KMS-11 (cell line): ENCODE results near the gene SAP30L.

Experiments used
- H2AFZ ChIP-seq: fragments of 200-600 bp; sonication (generic); 2 replicates; pipeline ENCODE4 v1.6.1; 2016; ENCODE audit warnings: antibody characterized with exemption, mixed run types, low read depth
- H3K27ac ChIP-seq: fragments of 200-600 bp; sonication (generic); 2 replicates; pipeline ENCODE4 v1.6.1; 2016; ENCODE audit warnings: mild to moderate bottlenecking, mixed run types
- H3K27me3 ChIP-seq: fragments of 200-600 bp; sonication (generic); 2 replicates; pipeline ENCODE4 v1.6.1; 2017; ENCODE audit warnings: mild to moderate bottlenecking, low read depth, mixed run types, moderate library complexity; ENCODE audit not compliant: insufficient read depth
- H3K36me3 ChIP-seq: fragments of 200-600 bp; sonication (generic); 2 replicates; pipeline ENCODE4 v1.6.1; 2017; ENCODE audit warnings: mild to moderate bottlenecking, mixed run types; ENCODE audit not compliant: insufficient read depth
- H3K4me1 ChIP-seq: fragments of 200-600 bp; sonication (generic); 2 replicates; pipeline ENCODE4 v1.6.1; 2016; ENCODE audit warnings: mild to moderate bottlenecking, low read depth, mixed run types; ENCODE audit not compliant: poor library complexity, severe bottlenecking
- H3K4me2 ChIP-seq: fragments of 200-600 bp; sonication (generic); 2 replicates; pipeline ENCODE4 v1.7.0; 2016; ENCODE audit warnings: mild to moderate bottlenecking, mixed run types
- H3K4me3 ChIP-seq: fragments of 200-600 bp; sonication (generic); IDR thresholded peaks from 2 replicates; pipeline ENCODE4 v1.6.1; 2017; ENCODE audit warnings: low read depth, low read length, mixed read lengths; ENCODE audit not compliant: insufficient read depth
- H3K79me2 ChIP-seq: fragments of 200-600 bp; sonication (generic); 2 replicates; pipeline ENCODE4 v1.6.1; 2016; ENCODE audit warnings: low read depth, mixed run types; ENCODE audit not compliant: insufficient read depth
- H3K9ac ChIP-seq: fragments of 200-600 bp; sonication (generic); 2 replicates; pipeline ENCODE4 v1.6.1; 2016; ENCODE audit warnings: mild to moderate bottlenecking, mixed run types
- H4K20me1 ChIP-seq: fragments of 200-600 bp; sonication (generic); 2 replicates; pipeline ENCODE4 v1.6.1; 2016; ENCODE audit warnings: mild to moderate bottlenecking, mixed run types; ENCODE audit not compliant: insufficient read depth
- TF ChIP-seq, protein P1 (sequence below): fragments of 200-600 bp; sonication (generic); conservative IDR thresholded peaks from 2 replicates; pipeline ENCODE4 v1.6.1; 2017; ENCODE audit warnings: low read depth, mild to moderate bottlenecking, antibody characterized with exemption, low read length, moderate library complexity, mixed read lengths

Gene SAP30L

DNA sequence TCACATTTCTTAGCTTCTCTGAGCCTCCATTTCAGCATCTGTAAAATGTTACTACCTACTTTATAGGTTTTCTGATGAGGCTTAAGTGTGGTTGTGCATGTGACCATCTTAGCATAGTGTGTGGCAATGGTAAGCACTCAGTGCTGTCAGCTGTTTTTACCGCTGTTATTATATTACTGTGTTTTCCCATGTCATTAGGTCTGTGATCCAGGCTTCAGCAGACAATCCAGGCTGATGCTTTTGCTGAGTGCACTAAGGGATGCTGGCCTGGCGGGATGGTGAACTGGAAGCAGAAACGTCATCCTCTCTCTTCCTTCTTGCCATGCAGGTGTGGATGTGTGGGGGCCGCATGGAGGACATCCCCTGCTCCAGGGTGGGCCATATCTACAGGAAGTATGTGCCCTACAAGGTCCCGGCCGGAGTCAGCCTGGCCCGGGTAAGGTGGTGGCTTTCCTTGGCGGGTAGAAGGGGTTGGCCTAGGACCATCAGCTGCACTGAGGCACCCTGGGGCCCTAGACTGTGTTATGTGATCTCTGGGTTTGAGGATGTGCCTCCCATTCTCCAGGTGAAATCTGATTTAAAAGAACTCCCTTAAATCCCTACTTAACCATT is 41.9 kb upstream of the SAP30L start:
- Histone ChIP-seq H3K27ac (no peak overlapping the region), H2AFZ (no peak overlapping the region), H4K20me1 (no peaks in the 10 kb centered on the region), H3K27me3 (no peaks in the 10 kb centered on the region), H3K4me2 (no peak overlapping the region), H3K79me2 (no peaks in the 10 kb centered on the region), H3K4me1 (peaks cover 4% of the 10 kb centered on the region), H3K4me3 (no peak overlapping the region), H3K9ac (no peak overlapping the region), H3K36me3 (no peaks in the 10 kb centered on the region)
- TF ChIP-seq, protein P1, sequence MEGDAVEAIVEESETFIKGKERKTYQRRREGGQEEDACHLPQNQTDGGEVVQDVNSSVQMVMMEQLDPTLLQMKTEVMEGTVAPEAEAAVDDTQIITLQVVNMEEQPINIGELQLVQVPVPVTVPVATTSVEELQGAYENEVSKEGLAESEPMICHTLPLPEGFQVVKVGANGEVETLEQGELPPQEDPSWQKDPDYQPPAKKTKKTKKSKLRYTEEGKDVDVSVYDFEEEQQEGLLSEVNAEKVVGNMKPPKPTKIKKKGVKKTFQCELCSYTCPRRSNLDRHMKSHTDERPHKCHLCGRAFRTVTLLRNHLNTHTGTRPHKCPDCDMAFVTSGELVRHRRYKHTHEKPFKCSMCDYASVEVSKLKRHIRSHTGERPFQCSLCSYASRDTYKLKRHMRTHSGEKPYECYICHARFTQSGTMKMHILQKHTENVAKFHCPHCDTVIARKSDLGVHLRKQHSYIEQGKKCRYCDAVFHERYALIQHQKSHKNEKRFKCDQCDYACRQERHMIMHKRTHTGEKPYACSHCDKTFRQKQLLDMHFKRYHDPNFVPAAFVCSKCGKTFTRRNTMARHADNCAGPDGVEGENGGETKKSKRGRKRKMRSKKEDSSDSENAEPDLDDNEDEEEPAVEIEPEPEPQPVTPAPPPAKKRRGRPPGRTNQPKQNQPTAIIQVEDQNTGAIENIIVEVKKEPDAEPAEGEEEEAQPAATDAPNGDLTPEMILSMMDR = no peak

DNA sequence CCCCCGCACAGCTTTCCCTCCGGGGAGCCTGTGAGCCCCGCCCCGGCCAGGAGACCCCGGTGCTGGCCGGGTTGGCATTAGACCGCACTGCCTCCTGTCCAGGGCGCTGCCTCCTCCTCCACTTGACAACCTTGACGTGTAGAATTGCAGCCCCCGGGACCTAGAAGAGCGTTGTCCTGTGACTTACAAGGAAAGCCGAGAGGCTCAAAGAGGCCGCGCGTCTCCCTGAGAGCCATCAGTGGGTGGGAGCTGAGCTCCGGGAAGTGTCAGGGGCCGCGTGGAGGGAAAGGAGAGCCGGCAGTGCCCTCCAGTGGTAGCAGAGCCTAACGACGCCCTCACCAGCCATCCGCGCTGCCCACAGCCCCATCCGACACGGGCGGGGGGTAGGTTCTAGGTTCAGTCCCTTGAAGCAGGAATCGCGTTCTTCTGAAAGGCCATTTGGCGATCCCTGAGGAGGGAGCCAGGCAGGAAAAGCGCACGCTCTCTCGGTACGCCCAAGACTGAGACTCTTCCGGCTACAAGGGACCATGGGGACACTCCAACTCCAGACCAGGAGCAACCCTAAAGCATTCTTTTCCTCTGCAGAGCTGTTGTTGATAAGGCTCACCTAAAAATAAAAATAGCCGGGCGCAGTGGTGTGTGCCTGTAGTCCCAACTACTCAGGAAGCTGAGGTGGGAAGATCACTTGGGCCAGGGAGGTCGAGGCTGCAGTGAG is 40.6 kb upstream of the SAP30L start:
- H3K27ac ChIP-seq = no peak overlapping the region
- no peaks in the 10 kb centered on the region for H3K36me3 ChIP-seq
- H3K4me1 ChIP-seq = peaks cover 4% of the 10 kb centered on the region
- no peak overlapping the region; the same call in 1 of the 2 replicates for H2AFZ ChIP-seq
- no peaks in the 10 kb centered on the region for H4K20me1 ChIP-seq
- TF ChIP-seq, protein P1 = peak; percentile 63; the same call in 1 of the 2 replicates
- no peak overlapping the region for H3K9ac ChIP-seq
- H3K4me3 ChIP-seq = no peak overlapping the region
- H3K79me2 ChIP-seq = no peaks in the 10 kb centered on the region
- H3K4me2 ChIP-seq = no peak overlapping the region
- no peaks in the 10 kb centered on the region for H3K27me3 ChIP-seq

DNA sequence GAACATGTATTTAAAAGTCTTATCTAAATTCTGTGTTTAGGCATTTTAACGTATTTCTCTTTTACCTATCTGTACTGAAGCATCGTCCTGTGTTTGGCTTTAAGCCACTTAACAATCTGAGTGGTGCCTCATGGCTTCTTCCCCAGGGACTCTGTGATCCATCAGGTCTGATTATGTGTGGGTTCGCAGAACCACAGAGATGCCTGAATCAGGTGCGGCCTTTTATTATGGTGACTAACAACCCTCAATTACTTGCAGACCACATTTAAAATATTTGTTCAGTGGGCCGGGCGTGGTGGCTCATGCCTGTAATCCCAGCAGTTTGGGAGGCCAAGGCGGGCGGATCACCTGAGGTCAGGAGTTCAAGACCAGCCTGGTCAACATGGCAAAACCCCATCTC is 39.6 kb upstream of the SAP30L start:
- peaks cover 4% of the 10 kb centered on the region for H3K4me1 ChIP-seq
- H3K27ac ChIP-seq = no peak overlapping the region
- no peak overlapping the region for H2AFZ ChIP-seq
- H3K79me2 ChIP-seq = no peaks in the 10 kb centered on the region
- H3K36me3 ChIP-seq = no peaks in the 10 kb centered on the region
- no peak overlapping the region for H3K4me2 ChIP-seq
- TF ChIP-seq, protein P1 = no peak
- no peaks in the 10 kb centered on the region for H3K27me3 ChIP-seq
- H4K20me1 ChIP-seq = no peaks in the 10 kb centered on the region
- no peak overlapping the region for H3K9ac ChIP-seq
- H3K4me3 ChIP-seq = no peak overlapping the region

DNA sequence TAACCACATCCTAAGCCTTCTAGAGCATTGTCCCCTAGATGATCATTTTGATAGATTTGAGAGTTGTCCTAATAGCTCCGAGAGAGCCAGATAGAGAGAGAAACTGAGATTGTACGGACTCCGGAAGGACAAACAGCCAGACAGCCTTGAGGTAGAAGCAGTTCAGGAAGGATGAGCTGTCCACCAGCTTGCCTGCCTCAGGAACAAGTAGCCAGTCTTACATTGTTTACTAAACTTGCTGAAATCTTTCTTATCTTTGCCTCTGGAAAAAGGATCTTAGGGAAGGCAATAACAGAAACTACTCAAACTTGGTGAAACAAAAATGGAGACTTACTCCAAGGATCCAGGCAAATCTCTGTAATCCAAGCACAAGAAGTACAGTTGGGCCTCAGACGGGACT is 39.0 kb upstream of the SAP30L start:
- Histone ChIP-seq H4K20me1 (no peaks in the 10 kb centered on the region), H3K4me3 (no peak overlapping the region), H3K9ac (no peak overlapping the region), H3K4me2 (no peak overlapping the region), H3K27me3 (no peaks in the 10 kb centered on the region), H3K4me1 (peaks cover 4% of the 10 kb centered on the region), H3K27ac (no peak overlapping the region), H3K36me3 (no peaks in the 10 kb centered on the region), H3K79me2 (no peaks in the 10 kb centered on the region), H2AFZ (no peak overlapping the region)
- TF ChIP-seq, protein P1 = no peak
